Smooth muscle cell (in vitro differentiated cells): ENCODE results near the gene FANCE. TPM values are rescaled to one million over a fixed set of nuclear protein-coding genes. Genes with fewer than 3 reads are reported as not detected.

Source experiments
- DNase-seq: peaks from one replicate; lab custom pipeline; 2025; ENCODE audit not compliant: unreplicated experiment; lab: John Stamatoyannopoulos, UW
- H2AFZ ChIP-seq: fragments of 200-600 bp; sonication (generic); 2 replicates; pipeline ENCODE4 v1.6.0; 2016; ENCODE audit warnings: antibody characterized with exemption, low read depth, mild to moderate bottlenecking
- H3F3A ChIP-seq: fragments of 200-600 bp; sonication (generic); 2 replicates; pipeline ENCODE4 v1.6.0; 2017; ENCODE audit warnings: antibody characterized with exemption, low read depth
- H3K27ac ChIP-seq: fragments of 200-600 bp; sonication (generic); 2 replicates; pipeline ENCODE4 v1.5.1; 2016; ENCODE audit warnings: low read depth, mild to moderate bottlenecking
- H3K27me3 ChIP-seq: fragments of 200-600 bp; sonication (generic); 2 replicates; pipeline ENCODE4 v1.6.1; 2016; ENCODE audit warnings: low read depth, mild to moderate bottlenecking
- H3K36me3 ChIP-seq: fragments of 200-600 bp; sonication (generic); 2 replicates; pipeline ENCODE4 v1.5.1; 2016; ENCODE audit warnings: low read depth
- H3K4me1 ChIP-seq: fragments of 200-600 bp; sonication (generic); 2 replicates; pipeline ENCODE4 v1.5.1; 2016; ENCODE audit warnings: low read depth
- H3K4me2 ChIP-seq: fragments of 200-600 bp; sonication (generic); 2 replicates; pipeline ENCODE4 v1.6.0; 2016; ENCODE audit warnings: mild to moderate bottlenecking
- H3K4me3 ChIP-seq: fragments of 200-600 bp; sonication (generic); 2 replicates; pipeline ENCODE4 v1.5.1; 2016; ENCODE audit warnings: mild to moderate bottlenecking
- H3K79me2 ChIP-seq: fragments of 200-600 bp; sonication (generic); 2 replicates; pipeline ENCODE4 v1.6.0; 2016; ENCODE audit warnings: low read depth, mild to moderate bottlenecking
- H3K9ac ChIP-seq: fragments of 200-600 bp; sonication (generic); 2 replicates; pipeline ENCODE4 v1.6.0; 2016; ENCODE audit warnings: low read depth
- H3K9me3 ChIP-seq: fragments of 200-600 bp; sonication (generic); replicated peaks from 2 replicates; pipeline ENCODE4 v1.5.1; 2016; ENCODE audit warnings: low read depth
- H4K20me1 ChIP-seq: fragments of 200-600 bp; sonication (generic); 2 replicates; pipeline ENCODE4 v1.6.0; 2016; ENCODE audit warnings: low read depth
- CTCF ChIP-seq: fragments of 200-600 bp; sonication (generic); IDR thresholded peaks from 2 replicates; pipeline ENCODE4 v1.5.1; 2017; ENCODE audit warnings: borderline replicate concordance, mild to moderate bottlenecking, antibody characterized with exemption; ENCODE audit not compliant: insufficient read depth, poor library complexity, severe bottlenecking
- WGBS: methylation state at CpG from one replicate; pipeline ENCODE4 v1.1.7; 2016; ENCODE audit warnings: low lambda C conversion rate; 5-methylcytosine and 5-hydroxymethylcytosine counted together
- polyA plus RNA-seq: library from polyadenylated mRNA; unstranded; fragments of >200 nt; fragmentation: Nextera tagmentation; extraction: Ambion mirVana; gene quantifications from 2 replicates; pipeline ENCODE4 v1.2.1, GENCODE V29; 2016
- total RNA-seq: library from RNA; depleted of rRNA; stranded (reverse); fragments of >200 nt; gene quantifications from 2 replicates; pipeline ENCODE4 v1.2.3, GENCODE V29; 2014

FANCE gene
- total and polyA plus RNA-seq, 2 experiments from 2014 or later, result 3.6 to 5.6 TPM

- Histone ChIP-seq H3K79me2 (peaks cover 27% of the 10 kb centered on the region), H3K27me3 (no peaks in the 10 kb centered on the region), H3K4me1 (peaks cover 19% of the 10 kb centered on the region), H3F3A (peaks cover 38% of the 10 kb centered on the region), H3K9me3 (no peaks in the 10 kb centered on the region), H3K4me3 (no peak overlapping the region), H2AFZ (no peak overlapping the region), H3K9ac (no peak overlapping the region), H3K36me3 (no peaks in the 10 kb centered on the region), H4K20me1 (peaks cover 63% of the 10 kb centered on the region), H3K27ac (peak overlapping the region; percentile 95), H3K4me2 (peak overlapping the region; percentile 30)
- no peak for DNase-seq
- no peak for TF ChIP-seq CTCF
- WGBS, result 61% methylated on average over 8 of the region's 8 CpGs
Observed at GRCh38 chr6:35471836-35472345, 19.8 kb downstream of the FANCE start.

GRCh38 chr6:35473075-35473849 lies 21.1 kb downstream of the FANCE start:
- peaks cover 38% of the 10 kb centered on the region for H3F3A ChIP-seq
- peak overlapping the region; percentile 28 for H3K27ac ChIP-seq

GRCh38 chr6:35473850-35474130 lies 21.7 kb downstream of the FANCE start:
- no peak for DNase-seq
- Histone ChIP-seq H2AFZ (no peak overlapping the region), H3K9ac (no peak overlapping the region), H3K36me3 (peaks cover 4% of the 10 kb centered on the region), H3K4me1 (peaks cover 14% of the 10 kb centered on the region), H3K4me3 (no peak overlapping the region), H4K20me1 (peaks cover 58% of the 10 kb centered on the region), H3K79me2 (peaks cover 21% of the 10 kb centered on the region), H3F3A (peaks cover 33% of the 10 kb centered on the region), H3K9me3 (no peaks in the 10 kb centered on the region), H3K27ac (peak overlapping the region; percentile 28), H3K27me3 (no peaks in the 10 kb centered on the region), H3K4me2 (no peak overlapping the region)
- TF ChIP-seq CTCF, result no peak

More at GRCh38 chr6:35473075-35473849, 21.1 kb downstream of the FANCE start:
- no peak for TF ChIP-seq CTCF
- Histone ChIP-seq H3K4me3 (no peak overlapping the region), H3K9ac (no peak overlapping the region), H3K36me3 (peaks cover 4% of the 10 kb centered on the region), H3K9me3 (no peaks in the 10 kb centered on the region), H3K4me2 (no peak overlapping the region), H3K4me1 (peaks cover 14% of the 10 kb centered on the region), H3K27me3 (no peaks in the 10 kb centered on the region), H4K20me1 (peaks cover 63% of the 10 kb centered on the region), H3K79me2 (peaks cover 26% of the 10 kb centered on the region), H2AFZ (no peak overlapping the region)
- no peak for DNase-seq
- WGBS, result 86% methylated on average over 9 of the region's 9 CpGs
